GM18517 (cell line): ENCODE measurements around the gene ARHGAP24.
"Not testable (repeated sequence)": the region's sequence is repeated elsewhere in the genome, so short reads cannot be mapped to it uniquely, and the experiment has no call there.

Experiments
- ATAC-seq: cut with Tn5 transposase; IDR thresholded peaks from one replicate; pipeline ENCODE4 v1.9.1; 2021; ENCODE audit warnings: mild to moderate bottlenecking, moderate library complexity; ENCODE audit not compliant: unreplicated experiment

ARHGAP24 gene

DNA sequence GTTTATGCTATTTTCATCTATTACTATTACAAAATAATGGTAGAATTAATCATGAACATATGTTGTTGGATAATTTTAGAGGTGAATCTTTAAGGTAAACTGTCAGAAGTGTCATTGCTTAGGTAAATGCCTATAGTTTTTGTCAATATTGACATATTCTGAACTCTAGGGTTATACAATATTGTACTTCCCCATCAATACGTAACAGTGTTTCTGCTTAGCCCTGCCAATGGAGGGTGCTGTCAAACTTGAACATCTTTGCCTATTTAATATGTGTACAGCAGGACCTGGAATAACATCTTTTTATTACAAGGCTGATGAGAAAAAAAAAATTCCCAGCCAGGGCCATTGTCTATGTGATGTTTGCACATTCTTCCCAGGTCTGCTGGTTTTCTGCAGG lies 40.8 kb downstream of the ARHGAP24 start:
- no peak for ATAC-seq

DNA sequence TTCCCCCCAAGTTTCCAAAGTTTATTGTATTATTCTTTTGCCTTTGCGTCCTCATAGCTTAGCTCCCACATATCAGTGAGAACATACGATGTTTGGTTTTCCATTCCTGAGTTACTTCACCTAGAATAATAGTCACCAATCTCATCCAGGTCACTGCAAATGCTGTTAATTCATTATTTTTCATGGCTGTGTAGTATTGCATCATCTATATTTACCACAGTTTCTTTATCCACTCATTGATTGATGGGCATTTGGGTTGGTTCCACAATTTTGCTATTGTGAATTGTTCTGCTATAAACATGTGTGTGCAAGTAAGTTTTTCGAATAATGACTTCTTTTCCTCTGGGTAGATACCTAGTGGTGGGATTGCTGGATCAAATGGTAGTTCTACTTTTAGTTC lies 43.6 kb downstream of the ARHGAP24 start:
- ATAC-seq, result not testable (repeated sequence)

DNA sequence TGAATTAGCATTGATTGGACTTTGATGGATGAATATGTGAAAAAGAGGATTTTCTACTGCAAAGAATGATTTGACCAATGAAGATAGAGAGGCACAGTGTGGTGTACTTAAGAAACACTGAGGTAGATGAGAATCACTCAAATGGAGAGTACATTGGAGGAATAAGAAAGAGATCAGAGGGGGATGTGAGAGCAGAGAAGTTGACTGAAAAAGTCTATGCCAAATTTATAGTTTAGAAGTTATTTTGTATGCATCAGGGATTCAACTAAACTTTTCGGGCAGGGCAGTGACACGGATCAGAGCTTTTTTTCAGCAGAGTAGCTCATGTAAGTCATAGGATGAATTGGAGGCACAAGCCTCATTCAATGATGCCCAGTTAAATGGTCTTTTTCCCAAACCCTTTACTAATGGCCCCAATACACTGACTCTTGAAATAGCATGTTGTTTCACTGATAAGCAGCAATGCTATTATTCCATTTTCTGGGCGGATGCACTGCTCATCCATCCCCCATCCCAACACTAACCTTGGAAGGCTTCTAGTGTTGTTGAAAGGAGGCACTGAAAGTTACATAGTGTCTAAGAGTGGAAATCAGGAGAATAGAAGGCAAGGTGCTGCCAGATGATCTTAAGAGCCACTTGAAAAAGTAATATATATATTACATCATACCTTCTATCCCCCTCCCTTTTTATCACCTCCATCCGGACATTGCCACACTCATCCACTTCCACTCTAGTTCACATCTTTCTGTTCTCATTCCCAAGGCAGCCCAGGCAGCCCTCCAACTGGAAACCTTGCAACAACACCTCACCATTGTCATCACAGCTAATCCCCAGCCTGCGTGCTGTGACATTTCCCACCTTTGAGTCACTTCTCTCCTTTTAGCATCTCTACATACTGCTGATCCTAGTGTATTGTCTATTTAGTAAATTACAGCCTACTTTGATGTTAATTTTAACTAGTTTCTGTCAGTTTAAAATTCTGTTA lies 46.1 kb downstream of the ARHGAP24 start:
- ATAC-seq, result no peak

DNA sequence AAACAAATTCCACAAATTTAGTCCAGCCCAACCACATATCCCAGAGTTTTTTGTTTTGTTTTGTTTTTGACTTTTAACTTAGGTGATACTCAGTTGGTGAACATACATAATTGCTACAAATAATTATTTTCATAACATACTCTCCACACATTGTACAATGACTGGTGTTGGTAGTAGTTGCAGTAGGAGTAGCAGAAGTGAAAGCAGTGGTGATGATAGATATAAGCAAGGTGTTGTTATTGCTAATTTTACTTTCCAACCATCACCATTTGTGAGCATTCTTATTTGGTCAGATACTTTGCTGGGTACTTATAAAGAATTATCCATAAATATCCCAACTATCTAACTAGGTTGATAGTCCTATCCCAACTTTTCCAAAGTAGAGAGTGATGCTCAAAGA lies 47.3 kb downstream of the ARHGAP24 start:
- ATAC-seq, result no peak

GRCh38 chr4:85522836-85523235 lies 47.9 kb downstream of the ARHGAP24 start:
- ATAC-seq, result no peak

- no peak for ATAC-seq
Measured at GRCh38 chr4:85527815-85528214, 52.9 kb downstream of the ARHGAP24 start.

DNA sequence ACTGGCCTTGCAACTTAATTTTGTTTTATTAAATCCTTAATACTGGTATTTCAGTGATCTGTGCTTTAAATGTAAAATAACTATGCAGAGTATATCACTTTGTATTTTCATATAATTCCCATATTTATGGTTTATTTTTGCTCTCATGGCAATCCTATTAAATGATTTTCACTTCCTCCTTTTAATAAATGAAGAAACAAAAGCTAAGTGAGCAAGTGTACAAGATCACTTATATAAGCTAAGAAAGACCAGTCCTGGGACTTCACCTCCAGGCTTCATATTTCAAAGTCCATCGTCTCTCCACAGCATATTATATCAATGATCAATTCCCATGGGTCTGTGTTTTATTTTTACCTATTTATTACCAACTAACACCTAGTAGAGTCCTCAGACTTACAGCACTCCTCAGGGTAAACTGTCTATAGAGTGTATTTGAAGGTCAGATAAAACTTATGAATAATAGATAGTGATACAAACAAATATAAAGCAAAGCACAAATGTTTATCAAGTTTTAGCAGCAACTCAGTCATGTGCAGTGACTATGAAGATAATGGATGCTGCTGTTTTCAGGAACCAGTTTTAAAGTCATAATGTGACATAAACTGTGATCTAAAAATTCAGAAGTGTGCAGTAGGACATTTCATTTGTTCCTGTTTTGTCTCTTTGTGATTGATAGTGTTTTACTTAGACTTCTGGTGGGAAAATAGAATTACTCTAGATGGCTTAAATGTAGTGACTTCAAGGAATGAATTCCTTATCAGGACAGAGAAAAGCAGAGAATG lies 56.8 kb downstream of the ARHGAP24 start:
- ATAC-seq, result no peak

DNA sequence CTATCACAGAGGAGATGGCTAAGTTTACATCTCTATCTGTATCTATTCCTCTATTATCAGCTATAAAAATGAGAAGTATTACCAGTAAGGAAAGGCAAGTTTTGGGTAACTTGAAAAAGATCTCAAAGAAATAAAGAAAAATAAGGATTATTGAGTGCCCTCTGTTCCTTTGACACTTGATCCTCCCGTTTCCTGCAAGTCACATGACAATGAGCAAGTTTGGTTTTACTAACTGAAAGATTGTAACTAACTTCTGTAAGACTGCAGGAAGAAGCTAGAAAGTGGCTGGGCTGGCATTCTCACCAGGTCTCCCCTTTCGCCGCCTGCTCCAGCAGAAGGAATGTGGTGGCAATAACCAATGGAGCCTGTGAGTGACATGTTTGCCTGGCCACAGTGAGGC lies 59.2 kb downstream of the ARHGAP24 start:
- ATAC-seq, result no peak

- ATAC-seq, result no peak
Measured at GRCh38 chr4:85543832-85544231, 68.9 kb downstream of the ARHGAP24 start.

GRCh38 chr4:85544751-85545150 lies 69.8 kb downstream of the ARHGAP24 start:
- ATAC-seq, result no peak

- ATAC-seq, result no peak
Measured at GRCh38 chr4:85548116-85548515, 73.2 kb downstream of the ARHGAP24 start.

DNA sequence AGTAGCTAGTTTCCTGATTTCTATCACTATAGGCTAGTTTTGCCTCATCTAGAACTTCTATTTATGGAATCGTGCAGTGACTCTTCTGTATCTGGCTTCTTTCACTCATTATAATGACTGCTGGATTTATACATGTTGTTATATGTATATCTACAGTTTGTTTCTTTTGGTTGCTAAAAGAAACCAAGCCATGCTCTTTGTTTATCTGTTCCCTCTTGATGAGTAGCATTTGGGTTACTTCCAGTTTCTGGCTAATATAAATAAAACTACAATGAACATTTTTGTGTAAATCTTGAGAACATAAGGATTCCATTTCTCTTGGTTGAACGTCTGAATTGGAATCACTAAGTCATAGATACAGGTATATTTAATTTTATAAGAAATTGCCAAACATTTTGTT lies 73.9 kb downstream of the ARHGAP24 start:
- ATAC-seq, result no peak

- no peak for ATAC-seq
Measured at GRCh38 chr4:85555206-85555605, 80.3 kb downstream of the ARHGAP24 start.

GRCh38 chr4:85556283-85556682 lies 81.3 kb downstream of the ARHGAP24 start:
- ATAC-seq, result no peak

GRCh38 chr4:85557016-85557901 lies 82.3 kb downstream of the ARHGAP24 start:
- peak; percentile 97 for ATAC-seq

DNA sequence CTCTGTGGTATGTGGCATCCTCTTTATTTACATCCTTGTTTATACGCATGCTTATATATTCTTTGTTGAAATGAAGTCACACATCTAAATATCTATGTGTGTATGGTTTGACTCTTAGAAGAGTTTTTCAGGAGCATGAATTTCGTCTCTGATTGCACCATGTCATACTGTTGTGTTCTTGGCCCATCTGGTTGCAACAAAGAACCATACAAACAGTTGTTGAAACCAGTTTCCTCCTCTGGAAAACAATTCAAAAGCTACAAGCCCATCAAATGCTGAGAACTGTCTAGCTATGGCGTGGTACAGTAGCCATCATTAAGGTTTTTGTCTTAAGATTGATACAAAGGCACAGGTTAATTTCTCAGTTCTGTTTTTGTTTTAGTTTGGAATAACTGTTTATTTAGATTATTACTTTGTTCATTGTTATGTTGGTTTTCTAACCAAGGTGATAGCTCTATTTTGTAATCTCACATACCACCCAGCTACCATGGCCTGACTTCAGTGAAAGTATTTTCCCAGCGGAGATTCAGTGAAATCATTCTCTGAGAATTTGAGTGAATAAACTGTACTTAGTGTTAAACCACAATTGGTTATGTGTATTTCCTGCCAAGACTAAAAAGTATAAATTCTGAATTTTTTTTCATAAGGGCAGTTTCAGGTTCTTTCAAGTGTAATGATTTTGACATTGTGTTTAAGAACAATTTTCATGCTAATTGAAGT lies 91.0 kb downstream of the ARHGAP24 start:
- no peak for ATAC-seq

GRCh38 chr4:85569730-85570299 lies 94.9 kb downstream of the ARHGAP24 start:
- ATAC-seq, result peak; percentile 63

DNA sequence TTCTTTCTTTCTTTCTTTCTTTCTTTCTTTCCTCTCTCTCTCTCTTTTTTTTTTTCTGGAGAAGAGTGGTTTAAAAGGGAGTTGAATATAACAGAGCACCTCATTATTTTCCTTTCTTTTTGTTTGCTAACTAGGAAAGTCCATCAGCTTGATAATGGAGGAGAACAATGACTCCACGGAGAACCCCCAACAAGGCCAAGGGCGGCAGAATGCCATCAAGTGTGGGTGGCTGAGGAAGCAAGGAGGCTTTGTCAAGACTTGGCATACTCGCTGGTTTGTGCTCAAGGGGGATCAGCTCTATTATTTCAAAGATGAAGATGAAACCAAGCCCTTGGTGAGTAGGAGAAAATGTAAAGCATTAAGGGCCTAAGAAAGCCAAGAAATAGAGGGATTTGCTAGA lies 95.4 kb downstream of the ARHGAP24 start:
- ATAC-seq, result no peak

DNA sequence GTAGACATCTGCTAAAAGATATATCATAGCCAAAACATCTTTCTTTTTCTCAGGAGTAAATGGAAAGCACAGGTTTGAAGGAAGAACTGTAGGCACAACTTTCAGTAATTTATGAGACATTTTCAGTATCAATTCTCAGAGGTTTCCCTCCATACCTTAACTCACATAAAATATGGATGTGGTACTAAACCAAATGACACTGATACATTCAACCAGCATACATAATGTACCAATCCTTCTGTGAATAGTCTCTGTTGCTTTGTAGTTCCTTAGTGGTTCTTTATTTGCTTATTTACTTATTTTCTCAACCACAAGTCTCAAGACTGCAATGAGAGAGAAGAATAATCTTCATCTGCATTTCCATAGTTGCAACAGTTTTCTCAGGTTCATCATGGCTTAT lies 96.1 kb downstream of the ARHGAP24 start:
- no peak for ATAC-seq

- no peak for ATAC-seq
Measured at GRCh38 chr4:85573270-85573669, 98.3 kb downstream of the ARHGAP24 start.
